Measurements from ENCODE around the gene DDR1. TPM values are rescaled to one million over a fixed set of nuclear protein-coding genes. Genes with fewer than 3 reads are reported as not detected.
A peak's percentile ranks its signal among the peaks of the same experiment; 100 is the strongest.

The DDR1 gene
- total RNA-seq, 1 experiment from 2014 or later: 95.2 TPM

DNA sequence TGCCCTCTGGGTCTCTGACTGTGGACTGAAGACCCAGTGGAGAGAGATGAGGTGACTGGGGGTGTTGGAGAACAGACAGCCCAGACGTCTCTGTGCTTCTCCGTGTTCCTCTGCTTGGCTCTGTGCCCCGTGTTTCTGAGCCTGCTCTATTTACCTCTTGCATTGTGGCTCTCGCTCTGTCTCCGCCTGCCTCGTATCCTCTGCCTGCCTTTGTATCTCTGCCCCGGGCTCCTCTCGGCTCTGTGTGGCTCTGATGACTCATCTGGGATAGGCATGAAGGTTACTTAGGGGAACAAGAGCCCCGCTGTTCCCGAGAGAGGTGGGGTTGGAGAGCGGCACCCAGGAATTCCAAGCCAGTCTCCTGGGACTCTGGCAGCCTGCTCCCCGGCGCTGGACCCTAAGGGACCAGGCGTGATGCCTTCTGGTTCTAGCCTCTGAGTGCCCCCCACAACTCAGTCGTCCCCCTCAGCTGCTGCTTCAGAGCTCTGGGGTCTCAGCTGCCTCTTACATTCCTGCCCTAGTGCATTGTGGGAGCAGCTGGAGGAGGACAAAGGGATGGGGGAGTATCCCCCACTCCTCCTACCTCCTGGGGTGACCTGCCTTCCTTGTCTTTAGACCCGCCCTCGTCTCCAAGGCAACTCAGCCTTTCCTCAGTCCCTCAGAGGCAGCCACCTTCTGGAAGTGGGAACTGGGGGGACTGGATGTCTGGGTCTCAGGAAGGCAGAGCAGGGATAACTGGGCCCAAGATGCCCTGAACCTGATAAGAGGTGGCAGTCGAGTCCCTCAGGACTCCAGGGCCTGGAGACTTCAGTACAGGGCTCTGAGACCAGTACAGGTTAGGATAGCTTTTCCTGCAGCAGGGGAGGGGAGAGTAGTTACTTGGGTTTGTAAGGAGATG lies 1.9 kb downstream of the DDR1 start:
- H3K27ac ChIP-seq (ENCODE audit: low read length): peak overlapping the region; percentile 69
- ChIA-PET CTCF (no interaction called here), POLR2A (interaction anchor here (0.7 kb wide), 1 partner anchor 28 kb away, joined by 3 read pairs; no protein-coding TSS in a partner anchor)

DNA sequence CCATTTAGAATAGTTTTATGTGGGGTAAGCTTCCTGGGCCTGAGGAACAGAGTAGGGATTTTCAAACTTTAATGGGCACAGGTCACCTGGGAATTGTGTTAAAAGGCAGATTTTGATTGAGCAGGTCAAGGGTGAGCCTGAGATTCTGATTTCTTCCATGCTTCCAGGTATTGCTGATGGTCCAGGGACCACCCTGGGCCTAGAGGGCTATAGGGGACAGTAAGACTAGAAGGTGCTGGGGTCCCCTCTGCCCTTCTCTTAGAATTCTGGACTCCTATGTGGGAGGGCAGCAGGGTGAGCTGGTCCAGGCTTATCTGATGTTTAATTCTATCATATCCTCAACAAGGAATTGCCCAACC lies 2.6 kb downstream of the DDR1 start:
- no peaks in the 10 kb centered on the region for H3K36me3 ChIP-seq (ENCODE audit: control insufficient read depth, insufficient read depth, low read length)
- BruUV-seq (replicated peaks): no TSS peak
- ATAC-seq: no peak
- CTCF ChIA-PET: no interaction called here
- DNase-seq (ENCODE audit: low read depth, low spot score): no peak
- in situ Hi-C loops (cut with HindIII; ENCODE audit: low pct_unique_long_range_greater_than_20kb, low sequenced_read_pairs) (no loop called here), intact Hi-C loops (cut with micrococcal nuclease; ENCODE audit: unreplicated experiment) (no loop called here)
- peak overlapping the region in 1 of 2 experiments; percentile 86; a peak in 3 of 4 replicates for H3K4me3 ChIP-seq (ENCODE audit: low read depth in 2 of 2, low read length in 2 of 2)
- peaks cover 44% of the 10 kb centered on the region for H3K4me1 ChIP-seq (ENCODE audit: control insufficient read depth, insufficient read depth, low read length)
- peak overlapping the region; percentile 69 for H3K27ac ChIP-seq (ENCODE audit: low read length)
- H3K27me3 ChIP-seq (ENCODE audit: control insufficient read depth, insufficient read depth, low read length): no peaks in the 10 kb centered on the region
- TF ChIP-seq, protein P1, sequence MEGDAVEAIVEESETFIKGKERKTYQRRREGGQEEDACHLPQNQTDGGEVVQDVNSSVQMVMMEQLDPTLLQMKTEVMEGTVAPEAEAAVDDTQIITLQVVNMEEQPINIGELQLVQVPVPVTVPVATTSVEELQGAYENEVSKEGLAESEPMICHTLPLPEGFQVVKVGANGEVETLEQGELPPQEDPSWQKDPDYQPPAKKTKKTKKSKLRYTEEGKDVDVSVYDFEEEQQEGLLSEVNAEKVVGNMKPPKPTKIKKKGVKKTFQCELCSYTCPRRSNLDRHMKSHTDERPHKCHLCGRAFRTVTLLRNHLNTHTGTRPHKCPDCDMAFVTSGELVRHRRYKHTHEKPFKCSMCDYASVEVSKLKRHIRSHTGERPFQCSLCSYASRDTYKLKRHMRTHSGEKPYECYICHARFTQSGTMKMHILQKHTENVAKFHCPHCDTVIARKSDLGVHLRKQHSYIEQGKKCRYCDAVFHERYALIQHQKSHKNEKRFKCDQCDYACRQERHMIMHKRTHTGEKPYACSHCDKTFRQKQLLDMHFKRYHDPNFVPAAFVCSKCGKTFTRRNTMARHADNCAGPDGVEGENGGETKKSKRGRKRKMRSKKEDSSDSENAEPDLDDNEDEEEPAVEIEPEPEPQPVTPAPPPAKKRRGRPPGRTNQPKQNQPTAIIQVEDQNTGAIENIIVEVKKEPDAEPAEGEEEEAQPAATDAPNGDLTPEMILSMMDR (IDR thresholded peaks at IDR 0.05): no peak
- TF ChIP-seq, protein P2, sequence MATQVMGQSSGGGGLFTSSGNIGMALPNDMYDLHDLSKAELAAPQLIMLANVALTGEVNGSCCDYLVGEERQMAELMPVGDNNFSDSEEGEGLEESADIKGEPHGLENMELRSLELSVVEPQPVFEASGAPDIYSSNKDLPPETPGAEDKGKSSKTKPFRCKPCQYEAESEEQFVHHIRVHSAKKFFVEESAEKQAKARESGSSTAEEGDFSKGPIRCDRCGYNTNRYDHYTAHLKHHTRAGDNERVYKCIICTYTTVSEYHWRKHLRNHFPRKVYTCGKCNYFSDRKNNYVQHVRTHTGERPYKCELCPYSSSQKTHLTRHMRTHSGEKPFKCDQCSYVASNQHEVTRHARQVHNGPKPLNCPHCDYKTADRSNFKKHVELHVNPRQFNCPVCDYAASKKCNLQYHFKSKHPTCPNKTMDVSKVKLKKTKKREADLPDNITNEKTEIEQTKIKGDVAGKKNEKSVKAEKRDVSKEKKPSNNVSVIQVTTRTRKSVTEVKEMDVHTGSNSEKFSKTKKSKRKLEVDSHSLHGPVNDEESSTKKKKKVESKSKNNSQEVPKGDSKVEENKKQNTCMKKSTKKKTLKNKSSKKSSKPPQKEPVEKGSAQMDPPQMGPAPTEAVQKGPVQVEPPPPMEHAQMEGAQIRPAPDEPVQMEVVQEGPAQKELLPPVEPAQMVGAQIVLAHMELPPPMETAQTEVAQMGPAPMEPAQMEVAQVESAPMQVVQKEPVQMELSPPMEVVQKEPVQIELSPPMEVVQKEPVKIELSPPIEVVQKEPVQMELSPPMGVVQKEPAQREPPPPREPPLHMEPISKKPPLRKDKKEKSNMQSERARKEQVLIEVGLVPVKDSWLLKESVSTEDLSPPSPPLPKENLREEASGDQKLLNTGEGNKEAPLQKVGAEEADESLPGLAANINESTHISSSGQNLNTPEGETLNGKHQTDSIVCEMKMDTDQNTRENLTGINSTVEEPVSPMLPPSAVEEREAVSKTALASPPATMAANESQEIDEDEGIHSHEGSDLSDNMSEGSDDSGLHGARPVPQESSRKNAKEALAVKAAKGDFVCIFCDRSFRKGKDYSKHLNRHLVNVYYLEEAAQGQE (IDR thresholded peaks at IDR 0.05; ENCODE audit: insufficient read depth in 1 of 2, low read depth in 2 of 2, low read length in 1 of 2): no peak
- no peak for TF ChIP-seq POLR2AphosphoS5 (IDR thresholded peaks at IDR 0.05; ENCODE audit: low read depth, low read length)
- no peak for TF ChIP-seq TCF7L2 (IDR thresholded peaks at IDR 0.05; ENCODE audit: low read depth, low read length)
- no peak for TF ChIP-seq SIN3A (IDR thresholded peaks at IDR 0.05; ENCODE audit: borderline replicate concordance, insufficient read depth, low read depth, low read length)
- H3K9me3 ChIP-seq (ENCODE audit: control insufficient read depth, insufficient read depth, low read depth, low read length): no peaks in the 10 kb centered on the region
- POLR2A ChIA-PET: interaction anchor here (0.7 kb wide), 1 partner anchor 28 kb away, joined by 3 read pairs; no protein-coding TSS in a partner anchor

More for the DNA sequence above, 1.9 kb downstream of the DDR1 start:
- in situ Hi-C loops (cut with HindIII; ENCODE audit: low pct_unique_long_range_greater_than_20kb, low sequenced_read_pairs) (no loop called here), intact Hi-C loops (cut with micrococcal nuclease; ENCODE audit: unreplicated experiment) (no loop called here)
- DNase-seq (ENCODE audit: low read depth, low spot score) (no peak), ATAC-seq (peak; percentile 60)
- no TSS peak for BruUV-seq (replicated peaks)
- peak overlapping the region; percentile 62 to 86 for H3K4me3 ChIP-seq (ENCODE audit: low read depth in 2 of 2, low read length in 2 of 2)
- no peaks in the 10 kb centered on the region for H3K27me3 ChIP-seq (ENCODE audit: control insufficient read depth, insufficient read depth, low read length)
- no peak for TF ChIP-seq SIN3A (IDR thresholded peaks at IDR 0.05; ENCODE audit: borderline replicate concordance, insufficient read depth, low read depth, low read length)
- H3K36me3 ChIP-seq (ENCODE audit: control insufficient read depth, insufficient read depth, low read length): no peaks in the 10 kb centered on the region
- peaks cover 46% of the 10 kb centered on the region for H3K4me1 ChIP-seq (ENCODE audit: control insufficient read depth, insufficient read depth, low read length)
- no peaks in the 10 kb centered on the region for H3K9me3 ChIP-seq (ENCODE audit: control insufficient read depth, insufficient read depth, low read depth, low read length)

Measured in Panc1 (cell line).